Myometrial cell (primary cell): ENCODE data around the gene CCDC81. TPM values are rescaled to one million over a fixed set of nuclear protein-coding genes. Genes with fewer than 3 reads are reported as not detected.

Experiments
- total RNA-seq: library from RNA; depleted of rRNA; stranded (reverse); fragments of >200 nt; gene quantifications from 2 replicates; pipeline ENCODE4 v1.2.3, GENCODE V29; 2015

Gene CCDC81
- 1.4 and 4.4 TPM in 2 replicates for total RNA-seq

DNA sequence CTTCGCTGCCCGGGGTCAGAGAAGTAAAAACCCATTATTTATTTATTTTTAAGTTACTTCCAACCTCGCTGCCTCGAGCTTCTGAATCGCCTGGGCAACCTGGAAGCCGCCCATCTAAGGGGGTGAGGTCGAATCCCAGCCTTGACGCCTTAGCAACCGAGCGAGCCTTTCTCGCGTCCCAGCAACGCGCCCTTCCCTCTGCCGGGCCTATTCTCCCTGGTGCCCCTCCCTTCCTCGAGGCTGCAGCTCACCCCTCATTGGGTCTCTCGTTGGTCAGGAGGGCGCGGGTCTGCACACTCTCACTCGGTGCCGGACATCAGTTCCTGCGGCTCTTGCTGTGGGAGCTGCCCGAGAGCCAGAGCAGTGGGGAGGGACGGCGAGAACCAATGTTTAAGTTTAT, at the start of gene CCDC81:
Gene CCDC81 (plus strand): TSS at position 302 of the 400 bp plus-strand sequence. CDS start 277 bp downstream, outside the sequence.

Other genes starting within 250 kb of the CCDC81 start
- 9.5 and 11.0 TPM in 2 replicates for gene EED, start 130.1 kb upstream of the CCDC81 start, total RNA-seq
- 50.9 and 62.0 TPM in 2 replicates for gene HIKESHI, start 72.6 kb upstream of the CCDC81 start, total RNA-seq